ENCODE data around the gene ADAM12.

Gene ADAM12

GRCh38 chr10:126278851-126279250 is 109.4 kb downstream of the ADAM12 start:
- FAIRE-seq, result no peak

GRCh38 chr10:126277181-126277580 is 111.1 kb downstream of the ADAM12 start:
- FAIRE-seq (no peak), DNase-seq (ENCODE audit: extremely low spot score, insufficient read length, low read depth) (no peak)

More at GRCh38 chr10:126278851-126279250, 109.4 kb downstream of the ADAM12 start:
- DNase-seq (ENCODE audit: extremely low spot score, insufficient read length, low read depth), result no peak

- FAIRE-seq (no peak), DNase-seq (ENCODE audit: extremely low spot score, insufficient read length, low read depth) (no peak)
Observed at GRCh38 chr10:126272526-126272925, 115.8 kb downstream of the ADAM12 start.

- FAIRE-seq (no peak), DNase-seq (ENCODE audit: extremely low spot score, insufficient read length, low read depth) (no peak)
Observed at GRCh38 chr10:126270111-126270510, 118.2 kb downstream of the ADAM12 start.

GRCh38 chr10:126268013-126268920 is 120.0 kb downstream of the ADAM12 start:
- DNase-seq (ENCODE audit: extremely low spot score, insufficient read length, low read depth) (no peak), FAIRE-seq (no peak)

- no peak for DNase-seq (ENCODE audit: extremely low spot score, insufficient read length, low read depth)
- FAIRE-seq, result no peak
Observed at GRCh38 chr10:126264102-126265018, 123.9 kb downstream of the ADAM12 start.

- FAIRE-seq (no peak), DNase-seq (ENCODE audit: extremely low spot score, insufficient read length, low read depth) (no peak)
Observed at GRCh38 chr10:126263006-126263676, 125.1 kb downstream of the ADAM12 start.

GRCh38 chr10:126262233-126262838 is 125.9 kb downstream of the ADAM12 start:
- DNase-seq (ENCODE audit: extremely low spot score, insufficient read length, low read depth) (no peak), FAIRE-seq (no peak)

GRCh38 chr10:126259760-126260479 is 128.4 kb downstream of the ADAM12 start:
- DNase-seq (ENCODE audit: extremely low spot score, insufficient read length, low read depth), result no peak
- FAIRE-seq, result no peak

- FAIRE-seq, result no peak
- DNase-seq (ENCODE audit: extremely low spot score, insufficient read length, low read depth), result no peak
Observed at GRCh38 chr10:126256864-126257263, 131.4 kb downstream of the ADAM12 start.

GRCh38 chr10:126255313-126255712 is 133.0 kb downstream of the ADAM12 start:
- DNase-seq (ENCODE audit: extremely low spot score, insufficient read length, low read depth) (no peak), FAIRE-seq (no peak)

GRCh38 chr10:126253611-126253998 is 134.7 kb downstream of the ADAM12 start:
- FAIRE-seq, result no peak
- no peak for DNase-seq (ENCODE audit: extremely low spot score, insufficient read length, low read depth)

GRCh38 chr10:126252884-126253610 is 135.2 kb downstream of the ADAM12 start:
- DNase-seq (ENCODE audit: extremely low spot score, insufficient read length, low read depth), result no peak
- no peak for FAIRE-seq

GRCh38 chr10:126251778-126252407 is 136.4 kb downstream of the ADAM12 start:
- no peak for FAIRE-seq
- no peak for DNase-seq (ENCODE audit: extremely low spot score, insufficient read length, low read depth)

GRCh38 chr10:126250527-126251310 is 137.6 kb downstream of the ADAM12 start:
- FAIRE-seq (no peak), DNase-seq (ENCODE audit: extremely low spot score, insufficient read length, low read depth) (no peak)

- FAIRE-seq (no peak), DNase-seq (ENCODE audit: extremely low spot score, insufficient read length, low read depth) (no peak)
Observed at GRCh38 chr10:126250045-126250444, 138.2 kb downstream of the ADAM12 start.

- no peak for DNase-seq (ENCODE audit: extremely low spot score, insufficient read length, low read depth)
- no peak for FAIRE-seq
Observed at GRCh38 chr10:126247446-126247975, 140.8 kb downstream of the ADAM12 start.

All from GM18507 (cell line).